ENCODE results near the gene LINC00237.

LINC00237 gene

DNA sequence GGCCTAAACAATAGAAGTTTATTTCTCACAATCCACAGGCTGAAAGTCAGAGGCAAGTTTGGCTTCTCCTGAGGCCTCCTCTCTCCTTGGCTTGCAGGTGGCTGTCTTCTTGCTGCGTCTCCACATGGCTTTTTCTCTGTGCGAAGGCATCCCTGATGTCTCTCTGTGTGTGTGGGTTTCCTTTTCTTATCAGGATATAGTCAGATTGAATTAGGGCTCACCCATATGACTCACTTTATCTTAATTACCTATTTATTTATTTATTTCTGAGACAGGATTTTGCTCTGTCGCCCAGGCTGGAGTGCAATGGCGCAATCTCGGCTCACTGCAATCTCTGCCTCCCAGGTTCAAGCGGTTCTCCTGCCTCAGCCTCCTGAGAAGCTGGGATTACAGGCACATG lies 30.7 kb downstream of the LINC00237 start:
- H3K4me3 ChIP-seq (replicated peaks; ENCODE audit: insufficient read depth, low read length), result no peak overlapping the region
- no peak for DNase-seq (ENCODE audit: low read depth in 1 of 2, low spot score in 1 of 2)
- no peak overlapping the region for H3K27ac ChIP-seq (replicated peaks)
- H3K27me3 ChIP-seq (ENCODE audit: insufficient read depth, poor library complexity, severe bottlenecking), result no peaks in the 10 kb centered on the region
- no peak for TF ChIP-seq GABPA (IDR thresholded peaks at IDR 0.05; ENCODE audit: low read depth)
- no peak for TF ChIP-seq CTCF (IDR thresholded peaks at IDR 0.05; ENCODE audit: insufficient read depth, low read length)
- TF ChIP-seq, protein P1, sequence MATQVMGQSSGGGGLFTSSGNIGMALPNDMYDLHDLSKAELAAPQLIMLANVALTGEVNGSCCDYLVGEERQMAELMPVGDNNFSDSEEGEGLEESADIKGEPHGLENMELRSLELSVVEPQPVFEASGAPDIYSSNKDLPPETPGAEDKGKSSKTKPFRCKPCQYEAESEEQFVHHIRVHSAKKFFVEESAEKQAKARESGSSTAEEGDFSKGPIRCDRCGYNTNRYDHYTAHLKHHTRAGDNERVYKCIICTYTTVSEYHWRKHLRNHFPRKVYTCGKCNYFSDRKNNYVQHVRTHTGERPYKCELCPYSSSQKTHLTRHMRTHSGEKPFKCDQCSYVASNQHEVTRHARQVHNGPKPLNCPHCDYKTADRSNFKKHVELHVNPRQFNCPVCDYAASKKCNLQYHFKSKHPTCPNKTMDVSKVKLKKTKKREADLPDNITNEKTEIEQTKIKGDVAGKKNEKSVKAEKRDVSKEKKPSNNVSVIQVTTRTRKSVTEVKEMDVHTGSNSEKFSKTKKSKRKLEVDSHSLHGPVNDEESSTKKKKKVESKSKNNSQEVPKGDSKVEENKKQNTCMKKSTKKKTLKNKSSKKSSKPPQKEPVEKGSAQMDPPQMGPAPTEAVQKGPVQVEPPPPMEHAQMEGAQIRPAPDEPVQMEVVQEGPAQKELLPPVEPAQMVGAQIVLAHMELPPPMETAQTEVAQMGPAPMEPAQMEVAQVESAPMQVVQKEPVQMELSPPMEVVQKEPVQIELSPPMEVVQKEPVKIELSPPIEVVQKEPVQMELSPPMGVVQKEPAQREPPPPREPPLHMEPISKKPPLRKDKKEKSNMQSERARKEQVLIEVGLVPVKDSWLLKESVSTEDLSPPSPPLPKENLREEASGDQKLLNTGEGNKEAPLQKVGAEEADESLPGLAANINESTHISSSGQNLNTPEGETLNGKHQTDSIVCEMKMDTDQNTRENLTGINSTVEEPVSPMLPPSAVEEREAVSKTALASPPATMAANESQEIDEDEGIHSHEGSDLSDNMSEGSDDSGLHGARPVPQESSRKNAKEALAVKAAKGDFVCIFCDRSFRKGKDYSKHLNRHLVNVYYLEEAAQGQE (IDR thresholded peaks at IDR 0.05; ENCODE audit: insufficient replicate concordance, low read depth), result no peak
- TF ChIP-seq POLR2AphosphoS5 (IDR thresholded peaks at IDR 0.05; ENCODE audit: low read depth), result no peak
- TF ChIP-seq SPI1 (IDR thresholded peaks at IDR 0.05; ENCODE audit: borderline replicate concordance, low read depth), result no peak

DNA sequence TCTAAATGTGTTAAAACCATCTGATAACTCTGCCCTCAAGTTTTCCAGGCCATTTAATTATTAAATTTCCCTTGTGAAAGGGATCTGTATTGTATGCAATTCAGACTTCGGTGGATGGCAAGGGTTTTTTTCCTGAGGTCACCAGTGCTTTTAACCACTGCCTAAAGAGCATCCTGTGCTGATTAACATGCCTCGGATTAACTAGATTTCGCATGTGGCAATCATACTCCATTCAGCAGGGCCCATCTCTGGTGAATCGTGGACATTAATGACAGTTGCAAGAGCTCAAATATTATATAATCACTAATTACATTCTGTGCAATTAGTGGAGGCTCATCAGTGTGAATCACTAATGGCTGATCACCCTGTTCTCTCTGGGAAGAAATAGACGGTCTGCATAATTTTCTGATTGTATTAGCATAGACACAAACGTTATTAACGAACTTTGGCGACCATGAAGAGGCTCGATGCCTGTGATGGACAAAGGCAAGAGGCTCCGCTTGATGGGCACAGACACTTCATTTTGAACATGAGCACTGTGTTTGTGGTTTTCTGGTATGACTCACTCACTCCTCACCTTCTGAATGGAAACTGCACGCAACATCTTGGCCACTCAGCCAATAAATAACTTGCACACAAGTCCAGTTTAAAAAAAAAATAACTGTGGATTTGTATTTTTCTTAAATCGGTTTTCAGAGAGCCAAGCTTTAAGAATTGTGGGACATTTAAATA lies 31.4 kb downstream of the LINC00237 start:
- no peak overlapping the region for H3K4me3 ChIP-seq (replicated peaks; ENCODE audit: insufficient read depth, low read length)
- TF ChIP-seq, protein P1 (IDR thresholded peaks at IDR 0.05; ENCODE audit: insufficient replicate concordance, low read depth), result no peak
- no peaks in the 10 kb centered on the region for H3K27me3 ChIP-seq (ENCODE audit: insufficient read depth, poor library complexity, severe bottlenecking)
- no peak overlapping the region for H3K27ac ChIP-seq (replicated peaks)
- no peak for DNase-seq (ENCODE audit: low read depth in 1 of 2, low spot score in 1 of 2)

DNA sequence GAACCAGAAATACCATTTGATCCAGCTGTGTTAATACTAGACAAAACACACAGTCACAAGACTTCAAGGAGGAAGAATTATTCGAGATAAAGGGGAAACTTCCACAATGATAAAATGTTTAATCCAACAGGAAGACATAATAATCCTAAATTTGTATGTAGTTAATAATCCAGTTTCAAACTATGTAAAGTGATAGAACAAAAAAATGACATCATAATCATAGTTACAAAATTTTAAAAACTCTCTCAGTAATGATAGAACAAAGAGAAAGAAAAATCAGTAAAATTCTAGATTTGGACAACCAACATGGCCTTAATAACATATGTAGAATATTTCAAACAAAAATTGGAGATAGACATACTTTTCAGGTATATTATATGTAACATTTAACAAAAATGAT lies 38.9 kb downstream of the LINC00237 start:
- no peak overlapping the region for H3K4me3 ChIP-seq (replicated peaks; ENCODE audit: insufficient read depth, low read length)

More for the DNA sequence above, 38.9 kb downstream of the LINC00237 start:
- no peak for TF ChIP-seq POLR2AphosphoS5 (IDR thresholded peaks at IDR 0.05; ENCODE audit: low read depth)
- no peak for TF ChIP-seq CTCF (IDR thresholded peaks at IDR 0.05; ENCODE audit: insufficient read depth, low read length)
- no peak for TF ChIP-seq SPI1 (IDR thresholded peaks at IDR 0.05; ENCODE audit: borderline replicate concordance, low read depth)
- no peak for TF ChIP-seq GABPA (IDR thresholded peaks at IDR 0.05; ENCODE audit: low read depth)
- TF ChIP-seq, protein P1 (IDR thresholded peaks at IDR 0.05; ENCODE audit: insufficient replicate concordance, low read depth), result no peak
- no peak overlapping the region for H3K27ac ChIP-seq (replicated peaks)
- DNase-seq (ENCODE audit: low read depth in 1 of 2, low spot score in 1 of 2), result no peak
- H3K27me3 ChIP-seq (ENCODE audit: insufficient read depth, poor library complexity, severe bottlenecking), result no peaks in the 10 kb centered on the region
